ENCODE data around the gene LRRN4. TPM values are rescaled to one million over a fixed set of nuclear protein-coding genes. Genes with fewer than 3 reads are reported as not detected.

LRRN4 gene
- total and polyA plus RNA-seq, 4 donors = 0.14 to 0.18 (median 0.16) TPM

DNA sequence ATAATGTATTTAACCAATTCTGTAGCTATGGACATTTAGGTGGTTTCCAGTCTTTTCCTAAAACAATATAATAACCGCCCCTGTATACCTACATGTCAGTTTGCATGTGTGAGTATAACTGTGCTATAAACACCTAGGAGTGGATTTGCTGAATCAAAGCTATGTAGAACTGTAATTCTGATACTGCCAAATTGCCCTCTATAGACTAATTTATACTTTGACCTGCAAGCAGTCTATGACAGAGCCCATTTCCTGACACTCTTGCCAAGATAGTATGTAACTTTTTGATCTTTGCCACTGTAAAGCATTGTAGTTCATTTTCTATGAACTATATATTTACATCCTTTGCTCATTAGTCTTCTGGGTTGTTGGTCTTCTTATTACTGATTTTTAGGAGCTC, 49.4 kb upstream of the LRRN4 start (continued):
- TF ChIP-seq, protein P1, sequence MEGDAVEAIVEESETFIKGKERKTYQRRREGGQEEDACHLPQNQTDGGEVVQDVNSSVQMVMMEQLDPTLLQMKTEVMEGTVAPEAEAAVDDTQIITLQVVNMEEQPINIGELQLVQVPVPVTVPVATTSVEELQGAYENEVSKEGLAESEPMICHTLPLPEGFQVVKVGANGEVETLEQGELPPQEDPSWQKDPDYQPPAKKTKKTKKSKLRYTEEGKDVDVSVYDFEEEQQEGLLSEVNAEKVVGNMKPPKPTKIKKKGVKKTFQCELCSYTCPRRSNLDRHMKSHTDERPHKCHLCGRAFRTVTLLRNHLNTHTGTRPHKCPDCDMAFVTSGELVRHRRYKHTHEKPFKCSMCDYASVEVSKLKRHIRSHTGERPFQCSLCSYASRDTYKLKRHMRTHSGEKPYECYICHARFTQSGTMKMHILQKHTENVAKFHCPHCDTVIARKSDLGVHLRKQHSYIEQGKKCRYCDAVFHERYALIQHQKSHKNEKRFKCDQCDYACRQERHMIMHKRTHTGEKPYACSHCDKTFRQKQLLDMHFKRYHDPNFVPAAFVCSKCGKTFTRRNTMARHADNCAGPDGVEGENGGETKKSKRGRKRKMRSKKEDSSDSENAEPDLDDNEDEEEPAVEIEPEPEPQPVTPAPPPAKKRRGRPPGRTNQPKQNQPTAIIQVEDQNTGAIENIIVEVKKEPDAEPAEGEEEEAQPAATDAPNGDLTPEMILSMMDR (IDR thresholded peaks at IDR 0.05; ENCODE audit: low read depth, low read length, missing input control) = no peak
- TF ChIP-seq EGR1 (IDR thresholded peaks at IDR 0.05; ENCODE audit: low read depth in 2 of 2) = no peak
- TF ChIP-seq FOXA2 (IDR thresholded peaks at IDR 0.05) = no peak

DNA sequence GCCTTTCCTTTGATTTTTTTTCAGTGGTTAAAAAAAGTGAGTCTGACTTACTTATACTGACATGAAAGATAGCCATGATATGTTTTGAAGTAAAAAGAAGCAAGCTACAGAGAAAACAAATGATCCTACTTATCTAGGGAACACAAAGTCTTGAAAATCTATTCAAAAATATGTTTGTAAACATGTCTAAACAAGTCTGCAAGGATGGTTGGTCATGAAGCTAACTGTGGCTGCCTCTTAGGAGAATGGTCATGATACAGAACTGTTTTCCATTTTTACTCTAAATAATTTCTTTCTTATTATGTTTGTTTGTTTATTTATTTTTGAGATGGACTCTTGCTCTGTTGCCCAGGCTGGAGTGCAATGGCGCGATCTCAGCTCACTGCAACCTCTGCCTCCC, 47.5 kb upstream of the LRRN4 start:
- H3K27ac ChIP-seq (ENCODE audit: low read depth in 1 of 2, low read length in 2 of 2) = no peak overlapping the region
- 94% methylated on average over 2 of the region's 2 CpGs for WGBS

More for the DNA sequence above, 47.5 kb upstream of the LRRN4 start:
- no peak overlapping the region for H3K9ac ChIP-seq (ENCODE audit: low read depth in 1 of 2, low read length in 2 of 2)
- DNase-seq (ENCODE audit: low spot score) = no peak
- no peaks in the 10 kb centered on the region for H3K36me3 ChIP-seq (ENCODE audit: control insufficient read depth in 4 of 4, insufficient read depth in 3 of 4, low read depth in 1 of 4, low read length in 3 of 4)
- no peak for TF ChIP-seq JUND (IDR thresholded peaks at IDR 0.05)
- TF ChIP-seq, protein P1 (IDR thresholded peaks at IDR 0.05; ENCODE audit: low read depth, low read length, missing input control) = no peak
- TF ChIP-seq TAF1 (conservative IDR thresholded peaks at IDR 0.05) = no peak
- no peak for TF ChIP-seq NR2F2 (IDR thresholded peaks at IDR 0.05)
- TF ChIP-seq, protein P2, sequence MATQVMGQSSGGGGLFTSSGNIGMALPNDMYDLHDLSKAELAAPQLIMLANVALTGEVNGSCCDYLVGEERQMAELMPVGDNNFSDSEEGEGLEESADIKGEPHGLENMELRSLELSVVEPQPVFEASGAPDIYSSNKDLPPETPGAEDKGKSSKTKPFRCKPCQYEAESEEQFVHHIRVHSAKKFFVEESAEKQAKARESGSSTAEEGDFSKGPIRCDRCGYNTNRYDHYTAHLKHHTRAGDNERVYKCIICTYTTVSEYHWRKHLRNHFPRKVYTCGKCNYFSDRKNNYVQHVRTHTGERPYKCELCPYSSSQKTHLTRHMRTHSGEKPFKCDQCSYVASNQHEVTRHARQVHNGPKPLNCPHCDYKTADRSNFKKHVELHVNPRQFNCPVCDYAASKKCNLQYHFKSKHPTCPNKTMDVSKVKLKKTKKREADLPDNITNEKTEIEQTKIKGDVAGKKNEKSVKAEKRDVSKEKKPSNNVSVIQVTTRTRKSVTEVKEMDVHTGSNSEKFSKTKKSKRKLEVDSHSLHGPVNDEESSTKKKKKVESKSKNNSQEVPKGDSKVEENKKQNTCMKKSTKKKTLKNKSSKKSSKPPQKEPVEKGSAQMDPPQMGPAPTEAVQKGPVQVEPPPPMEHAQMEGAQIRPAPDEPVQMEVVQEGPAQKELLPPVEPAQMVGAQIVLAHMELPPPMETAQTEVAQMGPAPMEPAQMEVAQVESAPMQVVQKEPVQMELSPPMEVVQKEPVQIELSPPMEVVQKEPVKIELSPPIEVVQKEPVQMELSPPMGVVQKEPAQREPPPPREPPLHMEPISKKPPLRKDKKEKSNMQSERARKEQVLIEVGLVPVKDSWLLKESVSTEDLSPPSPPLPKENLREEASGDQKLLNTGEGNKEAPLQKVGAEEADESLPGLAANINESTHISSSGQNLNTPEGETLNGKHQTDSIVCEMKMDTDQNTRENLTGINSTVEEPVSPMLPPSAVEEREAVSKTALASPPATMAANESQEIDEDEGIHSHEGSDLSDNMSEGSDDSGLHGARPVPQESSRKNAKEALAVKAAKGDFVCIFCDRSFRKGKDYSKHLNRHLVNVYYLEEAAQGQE (IDR thresholded peaks at IDR 0.05) = no peak
- TF ChIP-seq, protein P3, sequence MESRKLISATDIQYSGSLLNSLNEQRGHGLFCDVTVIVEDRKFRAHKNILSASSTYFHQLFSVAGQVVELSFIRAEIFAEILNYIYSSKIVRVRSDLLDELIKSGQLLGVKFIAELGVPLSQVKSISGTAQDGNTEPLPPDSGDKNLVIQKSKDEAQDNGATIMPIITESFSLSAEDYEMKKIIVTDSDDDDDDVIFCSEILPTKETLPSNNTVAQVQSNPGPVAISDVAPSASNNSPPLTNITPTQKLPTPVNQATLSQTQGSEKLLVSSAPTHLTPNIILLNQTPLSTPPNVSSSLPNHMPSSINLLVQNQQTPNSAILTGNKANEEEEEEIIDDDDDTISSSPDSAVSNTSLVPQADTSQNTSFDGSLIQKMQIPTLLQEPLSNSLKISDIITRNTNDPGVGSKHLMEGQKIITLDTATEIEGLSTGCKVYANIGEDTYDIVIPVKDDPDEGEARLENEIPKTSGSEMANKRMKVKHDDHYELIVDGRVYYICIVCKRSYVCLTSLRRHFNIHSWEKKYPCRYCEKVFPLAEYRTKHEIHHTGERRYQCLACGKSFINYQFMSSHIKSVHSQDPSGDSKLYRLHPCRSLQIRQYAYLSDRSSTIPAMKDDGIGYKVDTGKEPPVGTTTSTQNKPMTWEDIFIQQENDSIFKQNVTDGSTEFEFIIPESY (IDR thresholded peaks at IDR 0.05) = no peak
- H3K4me1 ChIP-seq (ENCODE audit: control insufficient read depth in 4 of 4, insufficient read depth in 4 of 4, low read length in 3 of 4) = no peaks in the 10 kb centered on the region
- no peak overlapping the region for H3K4me3 ChIP-seq (ENCODE audit: low read depth in 1 of 3, low read length in 3 of 3)
- no peaks in the 10 kb centered on the region for H3K27me3 ChIP-seq (ENCODE audit: control insufficient read depth in 4 of 4, insufficient read depth in 4 of 4, low read length in 3 of 4)
- no peaks in the 10 kb centered on the region for H3K9me3 ChIP-seq (ENCODE audit: control insufficient read depth in 4 of 4, low read length in 3 of 4)

Data from liver (tissue), 9 donors.